Thoracic aorta (tissue), 2 donors: Measurements from ENCODE around the gene RPRD1B. TPM values are rescaled to one million over a fixed set of nuclear protein-coding genes. Genes with fewer than 3 reads are reported as not detected.

Source experiments
- ATAC-seq: fragments of 150-250 bp; one replicate; pipeline ENCODE4 v1.8.0; 2017; ENCODE audit warnings: low read depth; ENCODE audit not compliant: insufficient number of reproducible peaks, low FRiP score
- DNase-seq: peaks from one replicate; pipeline ENCODE4 v3.0.0-alpha.2; 2020; ENCODE audit warnings: low spot score
- H3K27ac ChIP-seq, 2 donors: fragments of 200-600 bp; sonication (generic); 1 replicate in 1 of 2; 2 replicates in 1 of 2; pipeline ENCODE4 v1.5.1; 2016; ENCODE audit warnings: mild to moderate bottlenecking in 2 of 2, moderate library complexity in 2 of 2
- H3K27me3 ChIP-seq: fragments of 200-600 bp; sonication (generic); replicated peaks from 2 replicates; pipeline ENCODE4 v1.6.0; 2016; ENCODE audit warnings: mild to moderate bottlenecking; ENCODE audit not compliant: insufficient read depth
- H3K36me3 ChIP-seq: fragments of 200-600 bp; sonication (generic); one replicate; pipeline ENCODE4 v1.5.1; 2016
- H3K4me1 ChIP-seq, 2 donors: fragments of 200-600 bp; sonication (generic); 1 replicate in 1 of 2; 2 replicates in 1 of 2; pipeline versions ENCODE4 v1.5.1 to v1.6.0; 2016; ENCODE audit warnings: low read depth in 2 of 2, mild to moderate bottlenecking in 1 of 2; ENCODE audit not compliant: control insufficient read depth in 1 of 2
- H3K4me3 ChIP-seq: fragments of 200-600 bp; sonication (generic); 2 replicates; pipeline ENCODE4 v1.5.1; 2016; ENCODE audit warnings: mild to moderate bottlenecking
- H3K9me3 ChIP-seq: fragments of 200-600 bp; sonication (generic); 2 replicates; pipeline ENCODE4 v1.5.1; 2016
- CTCF ChIP-seq: fragments of 200-600 bp; sonication (generic); IDR thresholded peaks from one replicate; pipeline ENCODE4 v1.5.1; 2019; ENCODE audit warnings: antibody characterized with exemption
- total RNA-seq, 2 donors: library from RNA; depleted of rRNA; stranded (reverse); fragments of >200 nt; gene quantifications; one replicate each; pipeline versions ENCODE4 v1.1.0 to v1.2.3, GENCODE V29; 2016

The RPRD1B gene
- total RNA-seq, 2 donors from 2014 or later, result 22.3 to 77.7 TPM

GRCh38 chr20:38050686-38051085 lies 17.1 kb downstream of the RPRD1B start:
- H3K9me3 ChIP-seq, result no peaks in the 10 kb centered on the region
- DNase-seq, result no peak
- H3K27me3 ChIP-seq, result no peaks in the 10 kb centered on the region
- ATAC-seq, result no peak
- peaks cover 3% of the 10 kb centered on the region for H3K36me3 ChIP-seq
- peaks cover 0 to 17% of the 10 kb centered on the region in 2 donors for H3K4me1 ChIP-seq
- no peak overlapping the region for H3K4me3 ChIP-seq
- H3K27ac ChIP-seq, result no peak overlapping the region
- TF ChIP-seq CTCF, result no peak

GRCh38 chr20:38052870-38053269 lies 19.3 kb downstream of the RPRD1B start:
- Histone ChIP-seq H3K27ac (no peak overlapping the region), H3K36me3 (peaks cover 3% of the 10 kb centered on the region)

DNA sequence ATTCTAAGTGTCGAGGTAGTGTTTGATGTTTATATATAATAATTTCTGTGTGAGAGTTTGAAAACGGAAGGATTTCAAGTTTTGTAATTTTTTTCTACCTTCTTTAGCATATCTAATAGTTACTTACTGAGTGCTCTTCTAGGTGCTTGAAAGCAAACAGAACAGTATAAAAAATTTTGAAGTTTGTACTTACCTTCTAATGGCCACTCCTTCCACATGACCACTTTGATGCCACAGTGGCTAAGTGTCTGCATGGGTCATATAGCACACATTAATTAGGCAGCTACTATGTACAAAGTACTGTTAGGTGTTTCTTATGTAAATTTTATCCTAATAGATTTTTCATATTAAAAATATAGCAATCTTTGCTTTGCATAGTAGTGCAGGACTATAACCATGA lies 21.1 kb downstream of the RPRD1B start:
- no peaks in the 10 kb centered on the region for H3K9me3 ChIP-seq
- H3K27ac ChIP-seq, result no peak overlapping the region
- no peak for TF ChIP-seq CTCF
- no peaks in the 10 kb centered on the region for H3K27me3 ChIP-seq
- peaks cover 13% of the 10 kb centered on the region for H3K36me3 ChIP-seq
- DNase-seq (no peak), ATAC-seq (no peak)
- peaks cover 0 to 6% of the 10 kb centered on the region in 2 donors for H3K4me1 ChIP-seq
- no peak overlapping the region for H3K4me3 ChIP-seq

More at GRCh38 chr20:38052870-38053269, 19.3 kb downstream of the RPRD1B start:
- ATAC-seq (no peak), DNase-seq (no peak)
- Histone ChIP-seq H3K9me3 (no peaks in the 10 kb centered on the region), H3K27me3 (no peaks in the 10 kb centered on the region), H3K4me1 (peaks cover 0 to 7% of the 10 kb centered on the region in 2 donors), H3K4me3 (no peak overlapping the region)
- no peak for TF ChIP-seq CTCF

- TF ChIP-seq CTCF, result no peak
- ATAC-seq (no peak), DNase-seq (no peak)
- Histone ChIP-seq H3K9me3 (no peaks in the 10 kb centered on the region), H3K27me3 (no peaks in the 10 kb centered on the region), H3K36me3 (peaks cover 20% of the 10 kb centered on the region), H3K27ac (no peak overlapping the region), H3K4me3 (no peak overlapping the region), H3K4me1 (no peaks in the 10 kb centered on the region)
Measured at GRCh38 chr20:38055294-38055693, 21.7 kb downstream of the RPRD1B start.

- DNase-seq (no peak), ATAC-seq (no peak)
- TF ChIP-seq CTCF, result no peak
- H3K27me3 ChIP-seq, result no peaks in the 10 kb centered on the region
- H3K4me3 ChIP-seq, result no peak overlapping the region
- H3K27ac ChIP-seq, result no peak overlapping the region
- peaks cover 23% of the 10 kb centered on the region for H3K36me3 ChIP-seq
- no peaks in the 10 kb centered on the region for H3K9me3 ChIP-seq
- H3K4me1 ChIP-seq, result no peaks in the 10 kb centered on the region
Measured at GRCh38 chr20:38055848-38056247, 22.3 kb downstream of the RPRD1B start.
